Measurements from ENCODE around the gene EXOC1. TPM values are rescaled to one million over a fixed set of nuclear protein-coding genes. Genes with fewer than 3 reads are reported as not detected.

Gene EXOC1
- total RNA-seq, result 10 to 100 TPM; 31.1 to 34.7 TPM

- peaks cover 43% of the 10 kb centered on the region for H3K4me1 Mint-ChIP-seq (ENCODE audit: low read depth)
- peak within 1 kb of the TSS; percentile 94 for H3K27ac Mint-ChIP-seq
- H3K9me3 Mint-ChIP-seq, result peaks cover 0 to 2% of the 10 kb centered on the region in 2 donors
- DNase-seq, result peak; percentile 98 to 99
- peaks cover 4 to 7% of the 10 kb centered on the region in 2 donors for H3K36me3 Mint-ChIP-seq (ENCODE audit: insufficient read depth in 2 of 2)
- no peaks in the 10 kb centered on the region for H3K27me3 Mint-ChIP-seq (ENCODE audit: low read depth)
- peak; percentile 97 to 98 for ATAC-seq (replicated peaks in 1 of 2)
- no peak within 1 kb of the TSS for H3K4me3 Mint-ChIP-seq
These were observed at the start of gene EXOC1 for GRCh38 chr4:55853484-55854046. TSS of gene EXOC1 (plus strand) at chr4:55853648. CDS start at chr4:55858324, 4,676 bp downstream.

GRCh38 chr4:55807556-55807955, 45.9 kb upstream of the EXOC1 start:
- H3K36me3 Mint-ChIP-seq (ENCODE audit: insufficient read depth in 2 of 2), result no peaks in the 10 kb centered on the region
- no peak overlapping the region for H3K4me3 Mint-ChIP-seq
- ATAC-seq (replicated peaks in 1 of 2), result no peak
- H3K27me3 Mint-ChIP-seq (ENCODE audit: low read depth), result peaks cover 16% of the 10 kb centered on the region
- no peaks in the 10 kb centered on the region for H3K4me1 Mint-ChIP-seq (ENCODE audit: low read depth)
- H3K27ac Mint-ChIP-seq, result no peak overlapping the region
- DNase-seq, result no peak
- H3K9me3 Mint-ChIP-seq, result no peaks in the 10 kb centered on the region

- Mint-ChIP-seq H3K4me1 (ENCODE audit: low read depth) (no peaks in the 10 kb centered on the region), H3K27ac (no peak overlapping the region), H3K36me3 (ENCODE audit: insufficient read depth in 2 of 2) (no peaks in the 10 kb centered on the region), H3K27me3 (ENCODE audit: low read depth) (peaks cover 16% of the 10 kb centered on the region), H3K9me3 (no peaks in the 10 kb centered on the region), H3K4me3 (no peak overlapping the region)
- DNase-seq (no peak), ATAC-seq (replicated peaks in 1 of 2) (no peak)
These were observed 45.3 kb upstream of the EXOC1 start for GRCh38 chr4:55808186-55808585.

- no peaks in the 10 kb centered on the region for H3K36me3 Mint-ChIP-seq (ENCODE audit: insufficient read depth in 2 of 2)
- H3K27me3 Mint-ChIP-seq (ENCODE audit: low read depth), result peaks cover 16% of the 10 kb centered on the region
- no peak overlapping the region for H3K27ac Mint-ChIP-seq
- no peak overlapping the region for H3K4me3 Mint-ChIP-seq
- DNase-seq (no peak), ATAC-seq (replicated peaks in 1 of 2) (no peak)
- no peaks in the 10 kb centered on the region for H3K9me3 Mint-ChIP-seq
- no peaks in the 10 kb centered on the region for H3K4me1 Mint-ChIP-seq (ENCODE audit: low read depth)
These were observed 44.8 kb upstream of the EXOC1 start for GRCh38 chr4:55808632-55809031.

GRCh38 chr4:55817691-55818090, 35.8 kb upstream of the EXOC1 start:
- ATAC-seq (replicated peaks in 1 of 2) (no peak), DNase-seq (no peak)
- Mint-ChIP-seq H3K4me1 (ENCODE audit: low read depth) (peaks cover 6% of the 10 kb centered on the region), H3K4me3 (no peak overlapping the region), H3K27ac (no peak overlapping the region), H3K36me3 (ENCODE audit: insufficient read depth in 2 of 2) (no peaks in the 10 kb centered on the region), H3K27me3 (ENCODE audit: low read depth) (peaks cover 19% of the 10 kb centered on the region), H3K9me3 (peaks cover 0 to 1% of the 10 kb centered on the region in 2 donors)

GRCh38 chr4:55819634-55820033, 33.8 kb upstream of the EXOC1 start, which contains the start of gene EXOC1L:
TSS of gene EXOC1L (plus strand) at chr4:55819790. CDS start at chr4:55820027, 237 bp downstream.
- H3K4me1 Mint-ChIP-seq (ENCODE audit: low read depth), result peaks cover 6% of the 10 kb centered on the region
- peak in 1 of 2 donors; percentile 2 for DNase-seq
- no peak within 1 kb of the TSS for H3K27ac Mint-ChIP-seq

GRCh38 chr4:55820279-55820678, 33.2 kb upstream of the EXOC1 start:
- no peak overlapping the region for H3K27ac Mint-ChIP-seq

More at GRCh38 chr4:55819634-55820033, 33.8 kb upstream of the EXOC1 start, which contains the start of gene EXOC1L:
- H3K9me3 Mint-ChIP-seq, result peaks cover 0 to 1% of the 10 kb centered on the region in 2 donors
- H3K27me3 Mint-ChIP-seq (ENCODE audit: low read depth), result peaks cover 19% of the 10 kb centered on the region
- peak in 1 of 2 donors; percentile 32 for ATAC-seq (replicated peaks in 1 of 2)
- H3K4me3 Mint-ChIP-seq, result peak within 1 kb of the TSS; percentile 62 to 63
- no peaks in the 10 kb centered on the region for H3K36me3 Mint-ChIP-seq (ENCODE audit: insufficient read depth in 2 of 2)

GRCh38 chr4:55822329-55822728, 31.1 kb upstream of the EXOC1 start:
- ATAC-seq (replicated peaks in 1 of 2) (no peak), DNase-seq (no peak)
- Mint-ChIP-seq H3K27ac (no peak overlapping the region), H3K27me3 (ENCODE audit: low read depth) (peaks cover 26% of the 10 kb centered on the region), H3K4me3 (no peak overlapping the region), H3K4me1 (ENCODE audit: low read depth) (peaks cover 12% of the 10 kb centered on the region), H3K36me3 (ENCODE audit: insufficient read depth in 2 of 2) (no peaks in the 10 kb centered on the region), H3K9me3 (peaks cover 0 to 1% of the 10 kb centered on the region in 2 donors)

More at GRCh38 chr4:55820279-55820678, 33.2 kb upstream of the EXOC1 start:
- peaks cover 6% of the 10 kb centered on the region for H3K4me1 Mint-ChIP-seq (ENCODE audit: low read depth)
- H3K36me3 Mint-ChIP-seq (ENCODE audit: insufficient read depth in 2 of 2), result no peaks in the 10 kb centered on the region
- ATAC-seq (replicated peaks in 1 of 2) (no peak), DNase-seq (no peak)
- H3K27me3 Mint-ChIP-seq (ENCODE audit: low read depth), result peaks cover 19% of the 10 kb centered on the region
- no peak overlapping the region for H3K4me3 Mint-ChIP-seq
- H3K9me3 Mint-ChIP-seq, result peaks cover 0 to 1% of the 10 kb centered on the region in 2 donors

- no peaks in the 10 kb centered on the region for H3K9me3 Mint-ChIP-seq
- H3K36me3 Mint-ChIP-seq (ENCODE audit: insufficient read depth in 2 of 2), result no peaks in the 10 kb centered on the region
- no peak overlapping the region for H3K27ac Mint-ChIP-seq
- ATAC-seq (replicated peaks in 1 of 2) (no peak), DNase-seq (no peak)
- peaks cover 8% of the 10 kb centered on the region for H3K4me1 Mint-ChIP-seq (ENCODE audit: low read depth)
- H3K4me3 Mint-ChIP-seq, result no peak overlapping the region
- peaks cover 21% of the 10 kb centered on the region for H3K27me3 Mint-ChIP-seq (ENCODE audit: low read depth)
These were observed 28.6 kb upstream of the EXOC1 start for GRCh38 chr4:55824865-55825264.

GRCh38 chr4:55826986-55827385, 26.5 kb upstream of the EXOC1 start:
- no peak overlapping the region for H3K4me3 Mint-ChIP-seq
- H3K27me3 Mint-ChIP-seq (ENCODE audit: low read depth), result peaks cover 27% of the 10 kb centered on the region
- no peaks in the 10 kb centered on the region for H3K9me3 Mint-ChIP-seq
- ATAC-seq (replicated peaks in 1 of 2) (no peak), DNase-seq (no peak)
- H3K27ac Mint-ChIP-seq, result no peak overlapping the region
- no peaks in the 10 kb centered on the region for H3K36me3 Mint-ChIP-seq (ENCODE audit: insufficient read depth in 2 of 2)
- peaks cover 7% of the 10 kb centered on the region for H3K4me1 Mint-ChIP-seq (ENCODE audit: low read depth)

GRCh38 chr4:55827582-55827981, 25.9 kb upstream of the EXOC1 start:
- Mint-ChIP-seq H3K9me3 (no peaks in the 10 kb centered on the region), H3K27ac (no peak overlapping the region), H3K36me3 (ENCODE audit: insufficient read depth in 2 of 2) (no peaks in the 10 kb centered on the region), H3K4me1 (ENCODE audit: low read depth) (peaks cover 7% of the 10 kb centered on the region), H3K27me3 (ENCODE audit: low read depth) (peaks cover 29% of the 10 kb centered on the region), H3K4me3 (no peak overlapping the region)
- no peak for DNase-seq
- ATAC-seq (replicated peaks in 1 of 2), result no peak

- no peaks in the 10 kb centered on the region for H3K36me3 Mint-ChIP-seq (ENCODE audit: insufficient read depth in 2 of 2)
- peaks cover 7% of the 10 kb centered on the region for H3K4me1 Mint-ChIP-seq (ENCODE audit: low read depth)
- DNase-seq, result no peak
These were observed 23.4 kb upstream of the EXOC1 start for GRCh38 chr4:55830048-55830447.

GRCh38 chr4:55830716-55831115, 22.7 kb upstream of the EXOC1 start:
- H3K27me3 Mint-ChIP-seq (ENCODE audit: low read depth), result peaks cover 37% of the 10 kb centered on the region
- DNase-seq, result no peak
- H3K9me3 Mint-ChIP-seq, result peaks cover 0 to 1% of the 10 kb centered on the region in 2 donors

More at GRCh38 chr4:55830048-55830447, 23.4 kb upstream of the EXOC1 start:
- Mint-ChIP-seq H3K27me3 (ENCODE audit: low read depth) (peaks cover 31% of the 10 kb centered on the region), H3K9me3 (no peaks in the 10 kb centered on the region), H3K27ac (no peak overlapping the region), H3K4me3 (no peak overlapping the region)
- no peak for ATAC-seq (replicated peaks in 1 of 2)

More at GRCh38 chr4:55830716-55831115, 22.7 kb upstream of the EXOC1 start:
- ATAC-seq (replicated peaks in 1 of 2), result no peak
- Mint-ChIP-seq H3K4me1 (ENCODE audit: low read depth) (peaks cover 7% of the 10 kb centered on the region), H3K27ac (no peak overlapping the region), H3K36me3 (ENCODE audit: insufficient read depth in 2 of 2) (no peaks in the 10 kb centered on the region), H3K4me3 (no peak overlapping the region)
